Ishikawa (cell line): ENCODE measurements around the gene SPRY4.
A peak's percentile ranks its signal among the peaks of the same experiment; 100 is the strongest.

ENCODE experiments used
- CEBPB ChIP-seq: IDR thresholded peaks from 2 replicates; pipeline ENCODE4 v1.6.1; 2012
- CREB1 ChIP-seq: IDR thresholded peaks from 2 replicates; pipeline ENCODE4 v1.6.1; 2012; ENCODE audit warnings: low read depth
- EGR1 ChIP-seq: IDR thresholded peaks from 2 replicates; pipeline ENCODE4 v1.6.1; 2012
- EP300 ChIP-seq: IDR thresholded peaks from 2 replicates; pipeline ENCODE4 v1.6.1; 2012; ENCODE audit warnings: borderline replicate concordance
- FOXM1 ChIP-seq: IDR thresholded peaks from 2 replicates; pipeline ENCODE4 v1.6.1; 2012; ENCODE audit warnings: low read depth, borderline replicate concordance
- NFIC ChIP-seq: IDR thresholded peaks from 2 replicates; pipeline ENCODE4 v1.6.1; 2012
- RAD21 ChIP-seq: IDR thresholded peaks from 2 replicates; pipeline ENCODE4 v1.6.1; 2012; ENCODE audit warnings: low read depth
- TAF1 ChIP-seq: IDR thresholded peaks from 2 replicates; pipeline ENCODE4 v1.6.1; 2012; ENCODE audit warnings: low read depth, mild to moderate bottlenecking
- TCF12 ChIP-seq: IDR thresholded peaks from 2 replicates; pipeline ENCODE4 v1.6.1; 2012; ENCODE audit warnings: low read depth
- TEAD4 ChIP-seq: IDR thresholded peaks from 2 replicates; pipeline ENCODE4 v1.6.1; 2012
- YY1 ChIP-seq: IDR thresholded peaks from 2 replicates; pipeline ENCODE4 v1.6.1; 2012; ENCODE audit warnings: low read depth
- ZBTB7A ChIP-seq: IDR thresholded peaks from 2 replicates; pipeline ENCODE4 v1.6.1; 2012; ENCODE audit warnings: low read depth
- TF ChIP-seq, protein P1 (sequence below): IDR thresholded peaks from 2 replicates; pipeline ENCODE4 v1.6.1; 2012
- TF ChIP-seq, protein P2 (sequence below): IDR thresholded peaks from 2 replicates; pipeline ENCODE4 v1.6.1; 2012
- TF ChIP-seq, protein P3 (sequence below): IDR thresholded peaks from 2 replicates; pipeline ENCODE4 v1.6.1; 2012; ENCODE audit warnings: low read depth, mild to moderate bottlenecking

SPRY4 gene

DNA sequence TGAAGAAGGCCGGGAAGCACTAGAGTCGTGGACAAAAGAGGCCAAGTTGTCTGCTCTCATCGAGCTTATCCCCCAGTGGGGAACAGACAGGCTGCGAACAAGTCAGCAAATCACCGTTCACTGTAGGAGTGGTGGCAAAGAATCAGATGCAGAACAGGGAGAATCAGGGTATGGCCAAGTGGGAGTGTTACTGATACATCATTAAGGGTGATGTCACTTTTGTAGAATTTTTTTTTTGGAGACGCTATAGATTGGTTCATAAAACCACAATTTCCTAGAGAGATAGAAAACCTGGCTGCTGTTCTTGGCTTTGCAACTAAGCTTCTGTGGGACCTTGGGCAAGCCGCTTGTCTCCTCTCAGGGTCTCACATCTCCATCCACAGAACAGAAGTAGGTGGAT is 21.3 kb downstream of the SPRY4 start:
- TF ChIP-seq CEBPB (no peak), RAD21 (no peak), EP300 (no peak), TAF1 (no peak), CREB1 (no peak), YY1 (no peak), FOXM1 (no peak), NFIC (no peak), TEAD4 (no peak), TCF12 (no peak), ZBTB7A (no peak), EGR1 (no peak)
- TF ChIP-seq, protein P1, sequence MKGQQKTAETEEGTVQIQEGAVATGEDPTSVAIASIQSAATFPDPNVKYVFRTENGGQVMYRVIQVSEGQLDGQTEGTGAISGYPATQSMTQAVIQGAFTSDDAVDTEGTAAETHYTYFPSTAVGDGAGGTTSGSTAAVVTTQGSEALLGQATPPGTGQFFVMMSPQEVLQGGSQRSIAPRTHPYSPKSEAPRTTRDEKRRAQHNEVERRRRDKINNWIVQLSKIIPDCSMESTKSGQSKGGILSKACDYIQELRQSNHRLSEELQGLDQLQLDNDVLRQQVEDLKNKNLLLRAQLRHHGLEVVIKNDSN = no peak
- TF ChIP-seq, protein P2, sequence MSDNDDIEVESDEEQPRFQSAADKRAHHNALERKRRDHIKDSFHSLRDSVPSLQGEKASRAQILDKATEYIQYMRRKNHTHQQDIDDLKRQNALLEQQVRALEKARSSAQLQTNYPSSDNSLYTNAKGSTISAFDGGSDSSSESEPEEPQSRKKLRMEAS = no peak
- TF ChIP-seq, protein P3, sequence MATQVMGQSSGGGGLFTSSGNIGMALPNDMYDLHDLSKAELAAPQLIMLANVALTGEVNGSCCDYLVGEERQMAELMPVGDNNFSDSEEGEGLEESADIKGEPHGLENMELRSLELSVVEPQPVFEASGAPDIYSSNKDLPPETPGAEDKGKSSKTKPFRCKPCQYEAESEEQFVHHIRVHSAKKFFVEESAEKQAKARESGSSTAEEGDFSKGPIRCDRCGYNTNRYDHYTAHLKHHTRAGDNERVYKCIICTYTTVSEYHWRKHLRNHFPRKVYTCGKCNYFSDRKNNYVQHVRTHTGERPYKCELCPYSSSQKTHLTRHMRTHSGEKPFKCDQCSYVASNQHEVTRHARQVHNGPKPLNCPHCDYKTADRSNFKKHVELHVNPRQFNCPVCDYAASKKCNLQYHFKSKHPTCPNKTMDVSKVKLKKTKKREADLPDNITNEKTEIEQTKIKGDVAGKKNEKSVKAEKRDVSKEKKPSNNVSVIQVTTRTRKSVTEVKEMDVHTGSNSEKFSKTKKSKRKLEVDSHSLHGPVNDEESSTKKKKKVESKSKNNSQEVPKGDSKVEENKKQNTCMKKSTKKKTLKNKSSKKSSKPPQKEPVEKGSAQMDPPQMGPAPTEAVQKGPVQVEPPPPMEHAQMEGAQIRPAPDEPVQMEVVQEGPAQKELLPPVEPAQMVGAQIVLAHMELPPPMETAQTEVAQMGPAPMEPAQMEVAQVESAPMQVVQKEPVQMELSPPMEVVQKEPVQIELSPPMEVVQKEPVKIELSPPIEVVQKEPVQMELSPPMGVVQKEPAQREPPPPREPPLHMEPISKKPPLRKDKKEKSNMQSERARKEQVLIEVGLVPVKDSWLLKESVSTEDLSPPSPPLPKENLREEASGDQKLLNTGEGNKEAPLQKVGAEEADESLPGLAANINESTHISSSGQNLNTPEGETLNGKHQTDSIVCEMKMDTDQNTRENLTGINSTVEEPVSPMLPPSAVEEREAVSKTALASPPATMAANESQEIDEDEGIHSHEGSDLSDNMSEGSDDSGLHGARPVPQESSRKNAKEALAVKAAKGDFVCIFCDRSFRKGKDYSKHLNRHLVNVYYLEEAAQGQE = no peak

- TF ChIP-seq EP300 (no peak), CEBPB (0 out of 2 replicates have a peak, but pooled peaks have one; percentile 16)
Observed at GRCh38 chr5:142301540-142301939, 23.3 kb downstream of the SPRY4 start.

- no peak for TF ChIP-seq RAD21
- no peak for TF ChIP-seq TAF1
- TF ChIP-seq, protein P1 = no peak
- TF ChIP-seq, protein P3 = no peak
- TF ChIP-seq NFIC = no peak
- TF ChIP-seq EGR1 = no peak
- TF ChIP-seq TCF12 = no peak
- TF ChIP-seq TEAD4 = no peak
- no peak for TF ChIP-seq FOXM1
- no peak for TF ChIP-seq CEBPB
- no peak for TF ChIP-seq CREB1
Observed at GRCh38 chr5:142300677-142301076, 24.1 kb downstream of the SPRY4 start.

DNA sequence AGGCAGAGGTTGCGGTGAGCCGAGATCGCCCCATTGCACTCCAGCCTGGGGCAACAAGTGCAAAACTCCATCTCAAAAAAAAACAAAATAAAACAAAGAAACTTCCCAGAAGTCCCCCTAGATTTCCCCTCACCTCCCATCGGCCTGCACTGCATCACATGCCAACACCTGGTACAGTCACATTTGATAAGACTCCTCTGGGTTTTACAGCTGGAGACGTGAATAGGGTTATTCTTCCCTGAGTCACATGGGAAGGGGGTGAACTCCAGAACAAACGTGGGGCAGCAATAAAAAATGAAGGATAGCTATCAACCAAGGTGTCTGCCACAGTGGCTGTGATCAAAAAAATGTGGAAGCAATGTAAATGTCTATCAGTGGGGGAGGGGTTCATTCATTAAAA is 26.0 kb downstream of the SPRY4 start:
- TF ChIP-seq EP300 (no peak), CREB1 (no peak), RAD21 (no peak), TCF12 (no peak), FOXM1 (no peak), CEBPB (no peak), EGR1 (no peak), ZBTB7A (no peak), TEAD4 (no peak), YY1 (no peak), NFIC (no peak), TAF1 (no peak)
- TF ChIP-seq, protein P3 = no peak
- TF ChIP-seq, protein P1 = no peak
- TF ChIP-seq, protein P2 = no peak
